Measurements from ENCODE around the gene HDAC4.

DNA sequence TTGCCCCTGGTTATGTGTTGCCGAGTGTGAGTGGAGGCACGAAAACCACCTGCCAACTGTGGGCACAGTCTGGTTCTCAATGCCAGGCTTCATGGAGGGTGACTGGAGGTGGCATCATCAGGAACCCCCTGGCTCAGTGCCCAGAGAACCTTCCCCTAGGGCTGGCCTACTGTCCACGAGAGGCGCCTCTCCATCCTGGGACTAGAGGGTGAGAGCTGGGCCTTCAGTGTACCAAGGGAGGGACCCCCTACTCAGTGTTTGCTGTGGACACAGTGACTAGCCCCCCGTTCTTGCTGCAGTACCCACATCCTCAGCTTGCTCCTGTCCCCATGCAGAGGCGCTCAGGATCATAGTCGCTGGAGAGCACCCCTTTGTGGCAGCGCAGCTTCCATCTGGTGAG is 202.6 kb downstream of the HDAC4 start:
- no peak for TF ChIP-seq CTCF (IDR thresholded peaks at IDR 0.05)
- no peak for TF ChIP-seq ZFX (IDR thresholded peaks at IDR 0.05; ENCODE audit: borderline replicate concordance)

Measured in 22Rv1 (cell line).